HCEC 1CT (cell line): ENCODE measurements around the gene SCAPER.
"Not testable (repeated sequence)": the region's sequence is repeated elsewhere in the genome, so short reads cannot be mapped to it uniquely, and the experiment has no call there.

Experiments used
- DNase-seq: peaks from one replicate; pipeline ENCODE4 v3.0.0-alpha.2; 2017

The SCAPER gene

DNA sequence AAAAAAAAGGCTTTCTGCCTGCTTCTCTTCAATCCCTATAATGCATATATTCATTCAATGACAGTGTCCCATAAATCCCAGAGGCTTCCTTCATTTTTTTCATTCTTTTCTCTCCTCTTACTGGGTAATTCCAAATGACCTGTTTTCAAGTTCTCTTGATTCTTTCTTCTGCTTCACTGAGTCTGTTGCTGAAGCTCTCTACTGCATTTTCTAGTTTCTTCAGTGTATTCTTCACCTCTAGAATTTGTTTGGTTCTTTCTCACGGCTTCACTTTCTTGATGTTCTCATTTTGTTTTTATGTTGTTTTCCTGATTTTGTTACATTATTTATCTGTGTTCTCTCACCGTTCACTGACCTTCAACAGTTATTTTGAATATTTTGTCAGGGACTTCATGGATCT lies 141.6 kb downstream of the SCAPER start:
- no peak for DNase-seq

DNA sequence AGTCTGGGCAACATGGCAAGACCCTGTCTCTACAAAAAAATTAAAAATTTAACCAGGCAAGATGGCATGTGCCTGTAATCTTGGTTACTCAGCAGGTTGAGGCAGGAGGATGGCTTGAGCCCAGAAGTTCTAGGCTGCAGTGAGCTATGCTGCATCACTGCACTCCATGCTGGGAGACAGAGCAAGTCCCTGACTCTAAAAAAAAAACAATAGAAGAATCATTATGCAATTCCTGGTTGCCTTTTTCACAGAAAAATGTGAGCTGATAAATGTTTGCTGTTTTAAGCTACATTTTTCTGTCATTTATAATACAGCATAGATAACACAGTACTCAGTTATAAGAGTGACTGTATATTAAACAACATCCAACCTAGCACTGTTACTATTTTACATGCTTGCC lies 148.8 kb downstream of the SCAPER start:
- DNase-seq: no peak

DNA sequence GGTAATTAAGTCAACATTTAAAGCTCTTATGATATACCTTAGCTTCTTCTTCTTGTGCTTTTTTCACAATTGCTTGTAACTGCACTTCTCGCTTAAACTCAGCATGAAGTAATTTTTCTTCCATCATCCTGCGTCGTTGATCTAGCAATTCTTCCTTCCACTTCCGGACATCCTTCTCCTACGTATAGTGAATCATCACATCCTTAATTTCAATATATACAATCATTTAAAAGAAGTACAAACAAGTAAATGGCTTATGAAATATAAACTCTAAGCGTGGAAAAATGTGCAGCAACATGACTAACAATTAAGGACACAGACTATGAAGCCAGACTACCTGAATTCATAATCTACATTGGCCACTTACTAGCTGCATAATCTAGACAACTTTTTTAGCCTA lies 151.4 kb downstream of the SCAPER start:
- peak; percentile 53 for DNase-seq

DNA sequence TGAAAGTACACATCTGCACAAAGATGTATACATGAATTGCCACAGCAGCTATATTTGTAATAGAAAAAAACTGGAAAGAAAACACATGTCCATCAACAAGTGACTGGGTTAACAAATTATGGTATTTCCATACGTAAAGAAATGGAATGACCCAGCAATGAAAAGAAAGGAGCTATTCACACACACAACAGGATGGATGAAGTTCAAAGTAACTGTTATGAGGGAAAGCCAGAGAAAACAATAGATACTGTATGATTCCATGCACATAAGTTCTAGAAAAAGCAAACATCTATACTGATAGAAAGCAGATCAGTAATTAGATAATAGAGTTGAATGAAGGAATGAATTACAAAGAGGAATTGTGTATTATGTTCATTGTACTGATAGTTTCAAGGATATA lies 152.0 kb downstream of the SCAPER start:
- no peak for DNase-seq

DNA sequence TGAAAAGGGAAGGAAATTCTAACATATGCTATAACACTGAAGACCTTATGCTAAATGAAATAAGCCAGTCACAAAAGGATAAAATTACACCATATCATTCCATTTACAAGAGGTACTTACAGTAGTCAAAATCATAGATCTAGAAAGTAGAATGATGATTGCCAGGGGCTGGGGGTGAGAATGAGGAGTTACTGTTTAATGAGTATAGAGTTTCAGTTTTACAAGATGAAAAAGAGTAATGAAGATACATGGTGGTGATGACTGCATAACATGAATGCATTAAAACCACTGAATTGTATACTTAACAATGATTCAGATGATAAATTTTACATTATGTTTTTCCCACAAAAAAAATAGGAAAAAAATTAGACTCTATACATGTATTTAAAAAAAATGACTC lies 152.6 kb downstream of the SCAPER start:
- no peak for DNase-seq

DNA sequence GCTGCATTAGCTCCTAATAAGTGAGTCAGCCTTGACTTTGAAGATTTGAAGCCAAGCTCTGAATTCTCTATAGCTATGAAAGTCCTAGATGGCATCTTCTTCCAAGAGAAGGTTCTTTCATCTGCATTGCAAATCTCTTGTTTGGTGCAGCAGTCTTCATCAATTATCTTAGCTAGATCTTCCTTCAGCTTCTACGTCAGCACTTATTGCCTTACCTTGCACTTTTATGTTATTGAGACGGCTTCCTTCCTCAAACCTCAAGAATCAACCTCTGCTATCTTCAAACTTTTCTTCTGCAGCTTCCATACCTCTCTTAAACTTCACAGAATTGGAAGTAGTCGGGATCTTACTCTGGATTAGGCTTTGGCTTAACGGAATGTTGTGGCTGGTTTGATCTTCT lies 167.6 kb downstream of the SCAPER start:
- DNase-seq: no peak

DNA sequence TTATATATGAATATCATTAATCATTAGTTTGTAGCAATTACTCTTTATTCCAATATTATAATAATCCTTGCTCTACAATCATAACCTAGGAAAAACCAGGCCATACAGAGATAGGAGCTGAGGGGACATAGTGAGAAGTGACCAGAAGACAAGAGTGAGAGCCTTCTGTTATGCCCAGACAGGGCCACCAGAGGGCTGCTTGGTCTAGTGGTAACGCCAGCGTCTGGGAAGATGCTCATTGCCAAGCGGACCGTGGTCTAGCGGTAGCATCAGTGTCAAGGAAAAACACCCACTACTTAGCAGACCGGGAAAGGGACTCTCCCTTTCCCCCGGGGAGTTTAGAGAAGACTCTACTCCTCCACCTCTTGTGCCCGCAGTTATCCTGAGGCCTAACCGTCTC lies 172.8 kb downstream of the SCAPER start:
- DNase-seq: not testable (repeated sequence)

DNA sequence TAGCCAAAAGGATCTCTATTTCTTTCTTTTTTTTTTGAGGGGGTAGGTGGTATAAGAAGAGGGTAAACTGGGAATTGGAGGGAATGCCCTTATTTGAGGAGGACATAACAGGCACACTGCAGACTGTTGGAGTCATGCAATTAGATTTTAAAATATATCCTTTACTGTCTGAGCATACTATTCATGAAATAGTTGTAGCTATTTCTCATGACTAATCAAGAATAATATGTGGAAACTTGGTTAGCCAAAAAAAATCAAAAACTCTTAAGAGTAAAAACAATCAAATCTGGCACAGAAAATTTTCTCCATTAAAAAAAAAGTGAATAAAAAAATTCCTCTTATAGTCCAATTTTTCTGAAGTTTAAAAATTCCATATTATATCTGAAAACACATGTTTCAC lies 174.9 kb downstream of the SCAPER start:
- no peak for DNase-seq

DNA sequence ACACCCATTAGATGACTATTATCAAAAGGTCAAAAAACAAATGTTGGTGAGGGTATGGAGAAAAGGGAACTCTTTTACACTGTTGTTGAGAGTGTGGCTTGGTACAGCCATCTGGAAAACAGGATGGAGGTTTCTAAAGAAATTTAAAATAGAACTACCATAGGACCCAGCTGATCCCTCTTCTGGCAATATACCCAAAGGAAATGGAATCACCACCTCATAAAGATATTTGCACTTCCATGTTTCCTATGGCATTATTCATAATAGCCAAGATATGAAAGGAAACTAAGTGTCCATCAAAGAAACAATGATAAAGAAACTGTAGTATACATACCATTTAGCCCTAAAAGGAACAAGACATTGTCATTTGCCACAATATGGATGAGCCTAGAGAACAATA lies 186.3 kb downstream of the SCAPER start:
- no peak for DNase-seq

DNA sequence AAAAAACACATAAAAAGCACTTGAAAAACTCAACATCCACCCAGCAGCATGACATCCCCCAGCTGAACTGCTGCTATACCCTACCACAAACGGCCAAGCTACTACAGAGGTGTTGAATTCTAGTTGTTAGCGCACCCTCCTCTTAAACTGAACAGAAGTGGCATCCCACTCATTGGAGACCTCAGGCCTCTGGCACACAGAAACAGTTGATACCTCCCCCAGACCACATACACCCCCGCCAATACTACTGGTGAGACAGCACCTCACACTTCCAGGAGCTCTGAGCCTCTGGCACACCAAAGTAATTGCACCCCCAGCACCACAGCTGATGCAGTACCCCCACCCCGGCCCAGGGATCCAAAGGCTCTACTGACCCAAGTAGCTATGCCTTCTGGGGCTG lies 190.2 kb downstream of the SCAPER start:
- DNase-seq: no peak

DNA sequence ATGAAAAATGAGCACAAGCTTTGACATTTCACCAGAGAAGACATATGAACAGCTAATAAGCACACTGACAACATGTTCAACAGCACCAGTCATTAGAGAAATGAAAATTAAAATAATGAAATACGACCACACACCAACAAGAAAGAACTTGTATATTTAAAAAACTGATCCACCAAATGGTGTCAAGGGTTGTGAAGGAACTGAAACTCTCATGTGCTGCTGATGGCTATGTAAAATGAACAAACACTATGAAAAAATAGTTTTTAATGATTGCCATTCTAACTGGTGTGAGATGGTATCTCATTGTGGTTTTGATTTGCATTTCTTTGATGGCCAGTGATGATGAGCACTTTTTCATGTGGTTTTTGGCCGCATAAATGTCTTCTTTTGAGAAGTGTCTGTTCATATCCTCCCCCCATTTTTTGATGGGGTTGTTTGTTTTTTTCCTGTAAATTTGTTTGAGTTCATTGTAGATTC lies 193.8 kb downstream of the SCAPER start:
- no peak for DNase-seq

DNA sequence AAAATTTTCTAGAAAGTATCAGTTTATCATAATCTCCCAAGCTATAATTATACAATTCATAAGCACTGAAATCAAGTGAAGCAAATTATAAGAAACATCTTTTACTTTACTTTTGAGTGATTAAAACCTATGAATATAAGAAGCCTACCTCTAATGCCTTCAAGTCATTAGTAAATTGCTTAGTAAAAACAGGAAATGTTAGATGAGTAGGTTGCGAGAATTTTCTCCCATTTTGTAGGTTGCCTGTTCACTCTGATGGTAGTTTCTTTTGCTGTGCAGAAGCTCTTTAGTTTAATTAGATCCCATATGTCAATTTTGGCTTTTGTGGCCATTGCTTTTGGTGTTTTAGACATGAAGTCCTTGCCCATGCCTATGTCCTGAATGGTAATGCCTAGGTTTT lies 201.1 kb downstream of the SCAPER start:
- DNase-seq: not testable (repeated sequence)

DNA sequence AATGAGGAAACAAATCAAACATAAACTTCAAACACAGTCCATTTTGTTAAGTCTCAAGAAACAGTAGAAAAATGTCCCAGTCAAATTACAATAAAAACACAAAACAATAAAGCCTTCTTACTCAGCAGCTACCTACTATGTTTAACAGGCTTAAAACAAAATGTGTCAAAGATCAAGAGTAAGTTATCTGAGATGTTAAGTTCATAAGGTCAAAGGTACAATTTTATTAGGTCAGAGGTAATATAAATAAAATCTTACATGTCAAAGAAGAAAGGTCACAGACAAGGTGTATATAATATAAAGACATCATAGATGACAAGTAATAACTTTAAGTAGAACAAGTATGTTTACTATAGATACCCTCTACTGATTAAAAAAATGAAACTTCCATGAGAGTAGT lies 208.3 kb downstream of the SCAPER start:
- no peak for DNase-seq

DNA sequence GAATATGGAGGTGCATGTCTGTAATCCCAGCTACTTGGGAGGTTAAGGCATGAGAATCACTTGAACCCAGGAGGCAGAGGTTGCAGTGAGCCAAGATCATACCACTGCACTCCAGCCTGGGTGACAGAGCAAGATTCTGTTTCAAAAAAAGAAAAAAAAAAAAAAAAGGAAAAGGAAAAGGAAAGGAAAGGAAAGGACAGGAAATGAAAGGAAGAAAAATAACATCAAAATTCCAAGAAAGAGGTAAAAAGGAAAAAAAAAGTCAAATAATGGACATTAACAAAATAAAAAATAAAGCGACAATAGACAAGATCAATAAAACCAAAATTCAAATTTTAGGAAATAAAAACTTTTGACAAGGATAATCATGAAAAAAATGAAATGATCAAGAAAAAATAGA lies 212.6 kb downstream of the SCAPER start:
- not testable (repeated sequence) for DNase-seq

DNA sequence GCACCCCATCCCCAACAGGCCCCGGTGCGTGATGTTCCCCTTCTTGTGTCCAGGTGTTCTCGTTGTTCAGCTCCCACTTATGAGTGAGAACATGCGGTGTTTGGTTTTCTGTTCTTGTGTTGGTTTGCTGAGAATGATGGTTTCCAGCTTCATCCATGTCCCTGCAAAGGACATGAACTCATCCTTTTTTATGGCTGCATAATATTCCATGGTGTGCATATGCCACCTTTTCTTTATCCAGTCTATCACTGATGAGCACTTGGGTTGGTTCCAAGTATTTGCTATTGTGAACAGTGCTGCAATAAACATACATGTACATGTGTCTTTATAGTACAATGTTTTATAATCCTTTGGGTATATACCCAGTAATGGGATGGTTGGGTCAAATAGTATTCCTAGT lies 217.5 kb downstream of the SCAPER start:
- DNase-seq: not testable (repeated sequence)

DNA sequence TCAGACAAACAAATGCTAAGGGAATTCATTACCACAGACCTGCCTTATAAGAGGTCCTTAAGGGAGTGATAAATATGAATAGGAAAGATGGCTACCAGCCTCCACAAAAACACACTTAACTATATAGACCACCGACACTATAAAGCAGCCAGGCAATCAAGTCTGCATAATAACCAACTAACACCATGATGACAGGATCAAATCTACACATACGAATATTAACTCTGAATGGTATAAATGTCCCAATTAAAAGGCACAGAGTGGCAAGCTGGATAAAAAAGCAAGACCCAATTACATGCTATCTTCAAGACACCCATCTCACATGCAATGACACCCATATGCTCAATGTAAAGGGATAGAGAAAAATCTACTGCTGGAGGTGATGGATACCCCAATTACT lies 221.1 kb downstream of the SCAPER start:
- no peak for DNase-seq

DNA sequence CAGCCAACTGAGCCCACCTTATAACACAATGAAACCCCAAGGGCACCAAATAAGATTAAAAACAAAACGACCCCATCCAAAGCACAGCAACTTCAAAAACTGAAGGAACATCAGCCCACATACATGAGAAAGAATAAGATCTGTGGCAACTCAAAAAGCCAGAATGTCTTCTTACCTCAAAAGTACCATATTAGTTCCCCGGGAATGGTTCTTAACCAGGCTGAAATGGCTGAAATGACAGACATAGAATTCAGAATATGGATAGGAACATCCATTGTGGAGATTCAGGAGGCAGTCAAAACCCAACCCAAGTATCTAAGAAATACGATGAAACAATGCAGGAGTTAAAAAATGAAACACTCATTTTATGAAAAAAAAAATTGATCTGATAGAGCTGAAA lies 222.3 kb downstream of the SCAPER start:
- DNase-seq: no peak

DNA sequence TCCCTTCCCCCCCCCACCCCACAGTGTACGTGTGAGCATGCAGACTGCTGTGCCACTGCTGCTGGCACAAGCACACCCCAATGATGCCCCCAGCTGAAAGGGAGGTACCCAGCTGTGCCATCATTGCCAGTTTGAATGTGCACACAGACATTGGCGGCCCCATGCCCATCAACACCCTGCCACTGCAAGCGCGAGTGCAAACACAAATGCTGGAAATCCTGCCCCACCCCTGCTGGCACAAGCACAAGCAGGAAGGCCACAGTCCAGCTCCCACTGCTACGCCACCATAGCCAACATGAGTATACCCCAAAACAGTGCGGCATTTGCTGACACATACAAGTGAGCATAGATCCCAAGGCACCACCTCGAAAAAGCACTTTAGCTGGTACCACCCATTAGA lies 222.9 kb downstream of the SCAPER start:
- DNase-seq: no peak

DNA sequence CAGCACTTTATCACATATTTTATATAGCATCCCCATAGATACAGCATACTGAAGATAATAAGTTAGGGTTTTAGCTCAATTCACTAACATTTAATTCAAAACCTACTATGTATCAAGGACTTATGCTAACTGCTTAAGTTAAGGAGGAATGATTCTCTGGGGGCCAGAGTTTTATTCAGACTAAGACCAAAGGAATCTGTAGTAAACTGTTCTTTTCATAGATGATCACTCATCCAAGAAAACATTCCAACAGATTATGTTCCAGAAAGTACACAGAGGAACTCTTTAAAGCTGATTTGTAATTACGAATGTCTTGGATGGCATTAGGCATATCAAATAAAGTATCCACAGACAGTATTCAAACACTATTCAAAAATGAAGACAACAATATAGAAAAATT lies 226.4 kb downstream of the SCAPER start:
- peak; percentile 5 for DNase-seq

DNA sequence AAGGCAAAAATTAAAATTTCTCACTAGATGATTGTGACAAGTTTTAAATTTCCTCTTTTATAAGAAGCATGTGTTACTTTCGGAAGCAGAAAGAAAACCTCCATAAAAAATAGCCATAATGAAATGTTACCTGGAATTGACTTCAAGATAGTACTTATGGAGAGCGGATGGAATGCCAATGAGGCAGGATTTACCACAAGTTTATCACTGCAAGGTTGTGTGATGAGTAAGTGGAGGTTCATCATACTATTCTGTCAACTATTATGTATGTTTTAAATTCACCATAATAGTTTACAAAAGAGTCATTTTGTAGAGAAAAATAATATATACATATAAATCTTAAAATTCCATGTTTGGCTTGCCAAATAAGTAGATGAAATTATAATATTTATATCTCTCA lies 230.3 kb downstream of the SCAPER start:
- peak; percentile 73 for DNase-seq

DNA sequence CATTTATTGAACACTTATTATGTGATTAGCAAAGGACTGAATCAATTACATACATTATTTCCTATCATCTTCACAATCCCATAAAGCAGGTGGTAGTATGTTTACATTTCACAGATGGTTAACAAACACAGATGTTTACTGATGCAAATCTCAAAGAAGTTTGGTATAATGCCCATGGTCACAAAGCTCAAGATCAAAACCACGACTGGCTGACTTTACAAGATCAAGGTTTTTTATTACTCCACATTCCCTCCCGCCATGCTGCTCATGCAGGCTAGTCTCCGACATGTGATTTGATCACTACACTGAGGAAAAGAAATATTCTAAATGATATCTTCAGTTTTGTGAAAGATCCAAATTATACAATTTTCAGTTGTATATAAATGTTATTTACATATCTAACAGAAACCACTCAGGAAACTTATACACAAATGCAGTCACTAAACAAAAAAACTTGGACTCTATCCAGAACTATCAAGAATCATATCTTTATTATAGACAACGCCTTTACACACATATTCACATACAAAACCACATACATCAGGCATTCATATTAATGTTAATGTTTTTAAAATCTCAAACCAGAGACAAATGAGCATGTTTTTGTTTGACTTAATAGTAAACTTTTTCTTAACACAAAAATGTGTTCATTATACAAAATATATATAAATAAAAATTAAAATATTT lies 235.5 kb downstream of the SCAPER start:
- DNase-seq: no peak

DNA sequence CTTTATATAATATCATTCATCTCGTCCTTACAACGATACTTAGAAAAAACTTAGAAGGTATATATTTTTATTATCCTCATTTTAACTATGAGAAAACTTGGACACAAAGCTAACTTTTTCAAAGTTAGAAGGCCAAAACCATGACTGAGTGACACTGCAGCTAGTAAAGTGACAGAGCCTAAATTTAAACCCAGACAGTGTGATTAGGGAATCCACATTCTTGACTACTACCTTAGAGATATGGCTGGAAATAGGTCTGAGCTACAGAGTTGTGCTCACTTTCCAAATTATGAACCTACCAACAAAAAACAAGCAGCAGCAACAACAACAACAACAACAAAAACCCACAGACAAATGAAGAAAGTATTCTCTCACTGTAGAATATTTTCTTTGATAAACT lies 236.2 kb downstream of the SCAPER start:
- DNase-seq: no peak

DNA sequence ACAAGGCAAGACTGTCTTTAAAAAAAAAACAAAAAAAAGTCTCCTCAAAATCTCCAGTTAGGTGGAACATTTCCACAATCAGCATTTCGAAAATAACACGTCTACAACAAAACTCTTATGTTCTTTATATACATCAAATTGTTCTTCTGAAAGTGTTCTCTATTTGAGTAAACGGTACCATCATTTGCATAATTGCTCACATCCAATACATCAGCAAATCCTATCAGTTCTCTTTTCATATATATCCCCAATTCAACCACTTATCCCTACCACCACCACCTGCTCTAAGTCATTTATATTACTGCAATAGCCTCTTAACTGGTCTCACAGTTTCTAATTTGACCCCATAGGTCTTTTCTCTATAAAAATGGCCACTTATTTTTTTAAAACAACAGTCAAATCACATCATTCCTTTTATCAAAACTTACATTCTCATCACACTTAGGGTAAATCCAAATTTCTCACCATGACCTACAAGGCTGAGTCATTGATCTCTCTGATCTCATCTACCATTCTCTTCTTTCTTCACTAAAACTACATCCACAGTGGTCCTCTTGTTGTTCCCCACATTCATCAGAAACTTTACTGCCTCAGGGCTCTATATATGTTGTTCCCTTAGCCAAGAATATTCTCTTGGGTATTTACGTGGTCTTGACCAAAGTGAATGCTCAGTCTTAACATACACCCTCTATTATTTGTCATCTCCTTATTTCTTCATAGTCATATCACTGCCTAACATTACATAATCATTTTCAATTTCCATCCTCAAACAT lies 237.0 kb downstream of the SCAPER start:
- DNase-seq: no peak

DNA sequence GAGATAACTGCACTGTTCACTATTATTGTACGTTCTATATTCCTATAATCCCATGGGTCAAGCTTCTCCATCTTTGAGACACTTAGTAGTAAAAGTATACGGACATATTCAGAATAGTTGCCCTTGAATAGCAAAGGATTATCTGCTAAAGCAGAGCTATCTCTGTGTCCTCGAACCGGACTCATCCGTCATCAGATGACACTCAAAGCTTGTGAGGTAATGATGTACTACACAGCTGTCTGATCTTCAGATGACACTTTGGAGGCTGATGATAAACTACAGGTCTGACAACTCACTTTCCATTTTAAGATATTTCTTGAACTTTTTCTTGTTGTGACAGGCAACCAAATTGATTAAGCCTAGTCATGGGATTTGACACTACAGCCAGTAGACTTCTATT lies 240.2 kb downstream of the SCAPER start:
- DNase-seq: no peak

DNA sequence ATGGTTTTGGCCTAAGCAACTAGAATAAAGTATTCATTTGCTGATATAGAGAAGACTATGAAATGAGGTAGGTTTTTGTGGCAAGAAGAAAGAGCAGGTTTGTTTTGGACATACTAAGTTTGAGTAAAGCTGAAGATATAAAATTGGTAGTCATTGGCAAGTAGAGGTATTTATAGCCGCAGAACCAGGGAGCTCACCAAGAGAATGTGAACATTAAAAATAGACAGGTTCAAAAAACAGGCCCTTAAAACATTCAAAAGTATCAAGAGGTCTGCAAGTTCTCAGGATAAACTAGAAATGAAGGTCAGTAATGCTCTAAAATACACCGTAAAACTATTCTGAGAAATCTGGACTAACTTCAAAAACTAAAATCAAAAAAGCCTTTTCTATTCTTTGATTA lies 240.7 kb downstream of the SCAPER start:
- no peak for DNase-seq
